Activated T-helper 1 cell treated with anti-CD3 and anti-CD28 coated beads, Interleukin-2, amount 50 U/mL, for 16 hours (primary cell): Measurements from ENCODE around the gene HMGB2.
A peak's percentile ranks its signal among the peaks of the same experiment; 100 is the strongest.

Experiments
- DNase-seq, 2 donors: peaks; one replicate each; pipeline ENCODE4 v3.0.0-alpha.2; 2020; ENCODE audit warnings: low read depth in 1 of 2, low spot score in 1 of 2

HMGB2 gene

DNA sequence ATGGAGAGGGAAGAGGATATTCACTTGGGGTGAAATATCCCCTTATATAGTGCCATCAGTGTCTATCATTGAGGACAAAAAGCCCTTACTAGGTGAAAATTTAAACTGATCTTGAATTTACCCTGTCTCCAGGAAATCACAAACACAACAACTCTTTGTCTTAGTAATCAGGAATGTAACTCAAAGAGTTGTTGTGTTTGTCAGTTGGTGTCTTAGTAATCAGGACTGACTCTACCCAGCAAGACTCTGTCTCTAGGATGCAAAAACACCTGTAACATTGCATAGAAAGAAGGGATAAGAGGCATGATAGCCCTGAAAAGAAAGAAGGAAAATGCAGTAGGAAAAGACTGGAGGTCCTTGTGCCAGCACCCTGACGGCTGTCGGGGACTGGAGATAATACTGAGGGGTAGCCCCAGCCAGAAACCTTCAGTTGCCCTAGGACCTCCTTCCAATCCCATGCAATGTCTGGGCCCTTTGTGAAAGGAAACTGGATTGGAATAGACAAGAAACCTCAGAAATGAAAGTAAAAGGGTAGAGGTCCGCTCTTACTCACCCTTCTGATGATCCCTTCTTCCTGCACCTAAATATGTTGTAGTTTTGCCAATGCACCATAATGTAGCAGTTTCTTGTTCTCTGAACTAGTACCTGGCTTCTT lies 45.3 kb downstream of the HMGB2 start:
- DNase-seq, result no peak

DNA sequence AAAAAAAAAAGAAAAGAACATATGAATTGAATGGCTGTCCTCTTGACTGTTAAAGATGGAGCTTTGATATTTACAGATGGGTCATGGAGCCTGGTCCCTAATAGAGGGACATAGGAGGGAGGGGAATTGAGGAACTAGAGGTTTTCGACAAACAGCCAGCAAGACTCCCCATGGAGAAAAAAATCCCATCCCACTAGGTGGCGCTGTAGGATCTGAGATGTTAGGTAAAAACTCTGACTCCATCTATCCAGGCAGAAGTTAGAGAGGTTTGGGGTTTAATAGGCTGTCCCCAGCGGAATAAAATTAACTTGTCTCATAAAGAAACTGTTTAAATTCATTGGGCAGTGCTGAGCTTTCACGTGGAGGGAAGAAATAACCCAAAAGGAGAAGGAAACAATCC lies 45.9 kb downstream of the HMGB2 start:
- peak; percentile 30 to 41 for DNase-seq

DNA sequence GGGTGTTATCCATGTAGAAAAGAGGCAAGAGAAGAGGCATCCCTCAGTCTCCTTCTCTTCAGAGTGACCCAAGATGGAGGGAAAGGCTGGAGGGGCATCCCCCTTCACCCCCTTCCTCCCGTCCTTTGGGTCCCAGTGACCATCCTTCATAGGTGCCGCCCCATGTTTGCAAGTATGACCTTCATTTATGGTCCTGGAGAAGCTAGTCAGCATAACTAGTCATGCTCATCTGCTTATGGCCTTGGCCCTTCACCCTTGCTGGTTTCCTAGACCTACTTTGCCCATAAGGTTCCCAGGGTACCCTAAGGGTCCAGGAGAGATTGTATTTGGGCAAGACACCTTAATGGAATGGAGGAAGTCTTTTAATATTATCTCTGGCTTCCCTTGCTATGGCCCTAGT lies 46.7 kb downstream of the HMGB2 start:
- no peak for DNase-seq

DNA sequence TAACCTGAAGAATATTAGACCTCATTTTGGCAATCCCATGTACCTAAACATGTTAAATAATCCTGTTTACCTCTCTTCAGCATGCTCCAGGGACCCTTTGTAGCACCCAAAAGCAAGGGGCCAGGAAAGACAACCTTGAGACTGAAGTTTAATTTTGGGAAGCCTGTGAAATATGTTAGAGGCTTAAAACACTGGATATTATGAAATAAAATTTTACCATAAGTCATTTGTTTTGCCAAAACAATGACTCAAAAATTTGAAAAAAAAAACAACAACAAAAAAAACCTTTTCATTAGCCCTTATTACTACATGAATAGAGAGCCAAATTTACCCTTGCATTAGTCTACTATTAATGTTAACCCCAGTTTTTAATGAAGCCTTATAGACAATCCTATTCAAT lies 49.7 kb downstream of the HMGB2 start:
- no peak for DNase-seq

DNA sequence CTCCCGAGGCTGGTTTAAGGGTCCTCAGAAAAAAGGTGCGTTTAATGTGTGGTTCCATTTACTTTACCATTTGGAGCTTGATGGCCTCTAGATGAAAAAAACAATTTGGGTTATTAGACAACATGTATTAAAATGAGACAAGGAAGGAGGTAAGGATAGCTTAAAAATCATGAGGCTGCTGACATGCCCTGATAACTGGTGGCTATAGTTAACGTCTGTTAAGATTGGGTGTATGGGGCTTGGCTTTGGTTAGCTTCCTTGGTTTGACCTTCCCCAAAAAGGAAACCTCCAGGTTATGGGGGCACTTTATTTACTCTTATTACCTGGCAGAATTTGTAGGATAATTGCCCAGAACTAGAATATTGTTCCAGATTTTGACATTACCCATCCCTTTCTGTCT lies 51.5 kb downstream of the HMGB2 start:
- no peak for DNase-seq

DNA sequence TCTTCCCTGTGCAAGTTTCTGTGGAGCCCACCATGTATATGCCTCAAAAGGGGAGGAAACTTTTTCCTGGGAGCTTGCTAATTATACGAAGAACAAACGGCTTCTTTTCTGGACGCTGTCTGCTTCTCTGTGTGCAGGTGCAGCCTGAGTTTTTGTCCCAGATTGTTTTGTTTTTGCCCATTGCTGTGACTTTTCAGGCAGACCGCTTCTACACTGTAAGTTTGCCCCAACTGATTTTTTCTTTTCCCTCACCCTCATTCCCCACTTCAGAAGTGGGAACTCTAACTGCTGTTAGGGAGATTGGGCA lies 51.9 kb downstream of the HMGB2 start:
- DNase-seq, result no peak

DNA sequence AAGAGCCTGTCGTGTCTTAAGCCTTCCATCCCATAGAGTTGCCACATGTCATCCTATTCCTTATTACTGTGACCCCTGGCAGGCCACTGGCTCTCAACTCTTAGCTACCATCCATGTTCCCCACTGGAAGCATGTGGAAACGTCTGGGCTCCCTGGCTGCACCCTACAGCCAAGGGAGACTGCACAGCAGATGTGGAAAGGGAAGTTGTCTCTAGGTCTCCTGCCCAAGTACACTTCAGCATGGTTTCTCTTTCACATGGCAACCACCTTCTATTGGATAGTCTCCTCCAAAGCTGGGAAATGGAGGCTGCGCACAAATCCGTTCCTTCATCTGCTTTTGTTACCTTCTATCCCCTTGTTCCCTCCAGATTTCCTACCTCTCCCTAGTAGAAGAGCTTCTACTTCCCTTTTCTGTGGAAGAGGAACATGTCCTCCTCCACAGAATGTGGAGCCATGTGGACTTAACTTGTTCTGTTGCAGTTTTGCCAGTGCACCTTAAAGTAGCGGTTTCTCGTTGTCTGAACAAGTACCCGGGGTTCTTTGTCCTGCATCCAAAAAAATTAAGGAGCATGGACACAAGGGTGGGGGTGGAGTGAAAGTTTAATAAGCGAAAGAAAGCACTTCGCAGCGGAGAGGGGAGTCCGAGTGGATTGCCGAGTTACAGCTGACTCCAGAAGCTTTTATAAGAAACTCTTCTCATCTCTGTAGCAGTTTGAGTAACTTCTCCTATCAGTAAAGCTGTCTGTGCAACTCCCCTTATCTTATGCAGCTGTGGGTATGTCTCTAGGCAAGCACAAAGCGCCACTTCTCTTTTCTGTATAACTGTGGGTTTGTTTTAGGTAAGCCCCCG lies 52.5 kb downstream of the HMGB2 start:
- no peak for DNase-seq
